Testis (tissue), 2 donors: ENCODE data around the gene COX14.

Experiments
- POLR2A ChIP-seq: fragments of 450-650 bp; IDR thresholded peaks from one replicate; pipeline ENCODE4 v1.6.1; 2017; ENCODE audit warnings: antibody characterized with exemption, mild to moderate bottlenecking, moderate library complexity
- TF ChIP-seq, protein P1 (sequence below), 3 experiments: fragments of 450-650 bp in 2 of 3; fragments of 200-600 bp in 1 of 3; sonication (generic) in 1 of 3; IDR thresholded peaks; one replicate each; pipeline ENCODE4 v1.5.1; 2016 to 2019; ENCODE audit warnings: antibody characterized with exemption in 3 of 3, mild to moderate bottlenecking in 2 of 3, moderate library complexity in 1 of 3

DNA sequence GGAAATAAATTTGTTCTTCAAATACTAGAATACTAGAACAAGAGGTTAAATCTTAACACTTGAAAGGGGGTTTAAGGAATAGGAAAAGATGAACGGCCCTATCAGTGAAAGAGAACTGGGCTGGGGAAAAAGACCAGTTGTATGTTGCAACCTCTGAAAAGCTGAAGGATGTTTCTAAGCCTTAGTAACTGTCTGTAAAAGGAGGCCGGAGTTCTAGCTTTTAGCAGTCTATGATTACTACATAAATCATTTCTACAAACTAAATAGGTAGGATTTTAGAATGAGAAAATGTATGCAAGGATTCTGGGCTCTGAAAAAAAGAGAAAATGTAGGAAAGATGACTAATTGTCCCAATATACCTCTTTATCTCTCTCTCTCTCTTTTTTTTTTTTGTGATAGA is 50.2 kb downstream of the COX14 start:
- TF ChIP-seq, protein P1, sequence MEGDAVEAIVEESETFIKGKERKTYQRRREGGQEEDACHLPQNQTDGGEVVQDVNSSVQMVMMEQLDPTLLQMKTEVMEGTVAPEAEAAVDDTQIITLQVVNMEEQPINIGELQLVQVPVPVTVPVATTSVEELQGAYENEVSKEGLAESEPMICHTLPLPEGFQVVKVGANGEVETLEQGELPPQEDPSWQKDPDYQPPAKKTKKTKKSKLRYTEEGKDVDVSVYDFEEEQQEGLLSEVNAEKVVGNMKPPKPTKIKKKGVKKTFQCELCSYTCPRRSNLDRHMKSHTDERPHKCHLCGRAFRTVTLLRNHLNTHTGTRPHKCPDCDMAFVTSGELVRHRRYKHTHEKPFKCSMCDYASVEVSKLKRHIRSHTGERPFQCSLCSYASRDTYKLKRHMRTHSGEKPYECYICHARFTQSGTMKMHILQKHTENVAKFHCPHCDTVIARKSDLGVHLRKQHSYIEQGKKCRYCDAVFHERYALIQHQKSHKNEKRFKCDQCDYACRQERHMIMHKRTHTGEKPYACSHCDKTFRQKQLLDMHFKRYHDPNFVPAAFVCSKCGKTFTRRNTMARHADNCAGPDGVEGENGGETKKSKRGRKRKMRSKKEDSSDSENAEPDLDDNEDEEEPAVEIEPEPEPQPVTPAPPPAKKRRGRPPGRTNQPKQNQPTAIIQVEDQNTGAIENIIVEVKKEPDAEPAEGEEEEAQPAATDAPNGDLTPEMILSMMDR (IDR thresholded peaks at IDR 0.05) = no peak
- no peak for TF ChIP-seq POLR2A
